ENCODE measurements around the gene ZNF853. TPM values are rescaled to one million over a fixed set of nuclear protein-coding genes. Genes with fewer than 3 reads are reported as not detected.
A peak's percentile ranks its signal among the peaks of the same experiment; 100 is the strongest.

The ZNF853 gene
- total and polyA plus RNA-seq, 10 donors = 1.3 to 10.1 (median 4.5) TPM

DNA sequence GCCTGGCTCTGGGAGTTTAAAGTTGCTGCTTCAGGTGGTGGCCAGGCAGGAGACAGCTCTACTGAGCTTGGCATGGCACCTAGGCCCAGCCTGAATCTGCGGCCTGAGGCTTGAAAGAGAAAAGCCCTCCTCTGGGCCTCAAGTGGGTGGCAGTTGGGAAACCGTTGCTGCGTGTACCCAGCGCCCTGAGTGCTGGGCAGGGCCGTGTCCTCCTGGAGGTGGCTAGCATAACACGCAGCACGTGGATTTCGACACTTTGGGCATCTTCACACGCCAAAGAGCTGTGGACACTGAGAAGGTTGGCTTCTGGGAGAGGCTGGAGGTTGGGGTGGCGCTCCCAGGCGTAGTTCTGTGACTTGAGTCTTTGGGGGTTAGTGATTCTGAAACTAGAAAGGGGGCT, 24.2 kb downstream of the ZNF853 start:
- TF ChIP-seq POLR2AphosphoS5 (IDR thresholded peaks at IDR 0.05) = no peak
- TF ChIP-seq CTCF (IDR thresholded peaks at IDR 0.05 in 8 of 11, conservative IDR thresholded peaks at IDR 0.05 in 3 of 11) = no peak
- no peak for TF ChIP-seq POLR2A (IDR thresholded peaks at IDR 0.05)
- no peaks in the 10 kb centered on the region for H3K27me3 ChIP-seq (replicated peaks in 1 of 7)
- no peak overlapping the region for H3K4me3 ChIP-seq
- peaks cover under 1 to 59% (median 39%) of the 10 kb centered on the region in 6 donors for H3K36me3 ChIP-seq
- peaks cover 0 to 7% (median 0%) of the 10 kb centered on the region in 8 donors for H3K9me3 ChIP-seq
- peaks cover 9 to 62% (median 35%) of the 10 kb centered on the region in 6 donors for H3K4me1 ChIP-seq
- 85 to 97% (median 88%) methylated on average over 7 to 11 of the region's 11 CpGs for WGBS, 5 donors
- intact Hi-C loops (cut with DNase I; ENCODE audit: low total_unique reads) = no loop called here
- H3K27ac ChIP-seq = peak overlapping the region in 3 of 8 donors; percentile 5 to 97 (median 11)
- no peak for DNase-seq

GRCh38 chr7:6640246-6640721, 24.9 kb downstream of the ZNF853 start:
- Histone ChIP-seq H3K4me3 (no peak overlapping the region), H3K27ac (peak overlapping the region in 2 of 8 donors; percentile 5 to 11), H3K27me3 (replicated peaks in 1 of 7) (no peaks in the 10 kb centered on the region), H3K4me1 (peaks cover 9 to 58% (median 33%) of the 10 kb centered on the region in 6 donors), H3K36me3 (peaks cover 2 to 66% (median 45%) of the 10 kb centered on the region in 6 donors), H3K9me3 (peaks cover 0 to 2% (median 0%) of the 10 kb centered on the region in 8 donors)
- DNase-seq = no peak
- TF ChIP-seq POLR2A (IDR thresholded peaks at IDR 0.05) (no peak), CTCF (IDR thresholded peaks at IDR 0.05 in 8 of 11, conservative IDR thresholded peaks at IDR 0.05 in 3 of 11) (no peak), POLR2AphosphoS5 (IDR thresholded peaks at IDR 0.05) (no peak)
- intact Hi-C loops (cut with DNase I; ENCODE audit: low total_unique reads) = no loop called here
- WGBS, 5 donors = 73 to 83% (median 78%) methylated on average over 11 of the region's 11 CpGs

GRCh38 chr7:6641305-6642035, 26.1 kb downstream of the ZNF853 start:
- Histone ChIP-seq H3K27ac (peak overlapping the region in 1 of 8 donors; percentile 21), H3K4me3 (no peak overlapping the region), H3K27me3 (replicated peaks in 1 of 7) (no peaks in the 10 kb centered on the region), H3K9me3 (no peaks in the 10 kb centered on the region), H3K4me1 (peaks cover 9 to 46% (median 24%) of the 10 kb centered on the region in 6 donors), H3K36me3 (peaks cover 2 to 78% (median 56%) of the 10 kb centered on the region in 6 donors)
- intact Hi-C loops (cut with DNase I; ENCODE audit: low total_unique reads) = no loop called here
- no peak for TF ChIP-seq POLR2A (IDR thresholded peaks at IDR 0.05)
- no peak for TF ChIP-seq CTCF (IDR thresholded peaks at IDR 0.05 in 8 of 11, conservative IDR thresholded peaks at IDR 0.05 in 3 of 11)
- TF ChIP-seq POLR2AphosphoS5 (IDR thresholded peaks at IDR 0.05) = no peak
- no peak for DNase-seq
- WGBS, 5 donors = 72 to 85% (median 82%) methylated on average over 11 to 15 of the region's 15 CpGs

DNA sequence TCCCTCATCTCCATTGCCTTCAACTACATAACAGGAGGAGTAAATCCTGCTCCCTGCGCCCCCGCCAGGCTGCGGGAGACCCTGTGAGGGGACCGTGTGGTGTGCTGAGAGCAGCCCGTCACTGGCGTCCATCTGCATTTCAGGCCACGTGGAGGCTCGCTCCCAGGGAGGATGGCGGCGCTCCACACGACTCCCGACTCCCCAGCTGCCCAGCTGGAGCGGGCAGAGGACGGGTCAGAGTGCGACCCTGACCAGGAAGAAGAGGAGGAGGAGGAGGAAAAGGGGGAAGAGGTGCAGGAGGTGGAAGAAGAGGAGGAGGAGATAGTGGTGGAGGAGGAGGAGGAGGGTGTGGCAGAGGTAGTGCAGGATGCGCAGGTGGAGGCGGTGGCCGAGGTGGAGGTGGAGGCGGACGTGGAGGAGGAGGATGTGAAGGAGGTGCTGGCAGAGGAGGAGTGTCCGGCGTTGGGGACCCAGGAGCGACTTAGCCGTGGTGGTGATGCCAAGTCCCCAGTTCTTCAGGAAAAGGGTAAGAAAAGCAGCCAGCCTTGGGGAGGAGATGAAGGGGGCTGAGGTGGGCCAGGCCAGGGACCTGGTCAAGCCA, 26.9 kb downstream of the ZNF853 start:
- Histone ChIP-seq H3K27me3 (replicated peaks in 1 of 7) (no peaks in the 10 kb centered on the region), H3K9me3 (no peaks in the 10 kb centered on the region), H3K4me3 (no peak overlapping the region), H3K4me1 (peaks cover 9 to 42% (median 21%) of the 10 kb centered on the region in 6 donors), H3K27ac (no peak overlapping the region), H3K36me3 (peaks cover 2 to 86% (median 65%) of the 10 kb centered on the region in 6 donors)
- no peak for DNase-seq
- WGBS, 5 donors = 95 to 96% (median 95%) methylated on average over 24 of the region's 24 CpGs
- no peak for TF ChIP-seq POLR2AphosphoS5 (IDR thresholded peaks at IDR 0.05)
- no peak for TF ChIP-seq POLR2A (IDR thresholded peaks at IDR 0.05)
- no peak for TF ChIP-seq CTCF (IDR thresholded peaks at IDR 0.05 in 8 of 11, conservative IDR thresholded peaks at IDR 0.05 in 3 of 11)
- intact Hi-C loops (cut with DNase I; ENCODE audit: low total_unique reads) = no loop called here

Measured in spleen (tissue), 11 donors.